Measurements from ENCODE around the gene VEGFB. TPM values are rescaled to one million over a fixed set of nuclear protein-coding genes. Genes with fewer than 3 reads are reported as not detected.

Gene VEGFB
- total RNA-seq, 1 donor from 2014 or later = 150 TPM

DNA sequence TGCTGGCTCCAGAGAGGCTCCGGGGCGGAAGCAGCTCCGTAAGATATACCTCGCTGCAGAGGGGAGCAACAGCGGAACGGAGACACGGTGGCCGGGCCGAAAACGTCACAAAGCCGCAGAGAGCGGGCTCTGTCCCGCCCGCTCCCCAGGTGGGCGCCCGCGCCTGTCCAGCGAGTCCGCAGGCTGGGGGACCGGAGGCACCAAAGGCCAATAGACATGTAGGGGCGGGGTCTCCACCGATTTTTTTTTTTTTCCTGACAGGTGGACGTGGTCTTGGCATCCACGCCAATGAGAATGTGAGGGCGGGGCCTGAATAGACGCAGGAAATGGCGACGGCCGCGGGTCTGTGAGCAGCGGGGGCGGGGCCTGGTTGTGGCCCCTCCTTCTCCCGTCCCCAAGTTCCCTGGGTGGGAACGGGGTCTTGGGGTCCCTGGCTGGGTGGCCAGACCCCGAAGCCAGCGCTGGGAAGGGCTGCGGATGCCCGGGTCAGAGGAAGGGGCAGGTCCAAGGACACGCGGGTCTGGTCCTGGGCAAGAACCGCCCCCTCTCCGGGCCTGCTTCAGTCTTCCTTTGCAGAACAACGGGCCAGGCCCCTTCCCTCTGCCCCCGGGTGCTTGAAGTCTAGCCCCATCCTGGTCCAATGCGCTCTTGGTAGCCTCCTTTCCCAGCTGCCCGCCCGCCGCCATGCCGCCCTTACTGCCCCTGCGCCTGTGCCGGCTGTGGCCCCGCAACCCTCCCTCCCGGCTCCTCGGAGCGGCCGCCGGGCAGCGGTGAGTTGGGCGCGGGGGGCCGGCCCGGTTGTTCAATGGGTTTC is 4.0 kb upstream of the VEGFB start, which contains the start of gene DNAJC4:
Gene DNAJC4 (plus strand): TSS at position 378 of the 814 bp plus-strand sequence. CDS start 307 bp downstream, at position 685.
- TF ChIP-seq, protein P1, sequence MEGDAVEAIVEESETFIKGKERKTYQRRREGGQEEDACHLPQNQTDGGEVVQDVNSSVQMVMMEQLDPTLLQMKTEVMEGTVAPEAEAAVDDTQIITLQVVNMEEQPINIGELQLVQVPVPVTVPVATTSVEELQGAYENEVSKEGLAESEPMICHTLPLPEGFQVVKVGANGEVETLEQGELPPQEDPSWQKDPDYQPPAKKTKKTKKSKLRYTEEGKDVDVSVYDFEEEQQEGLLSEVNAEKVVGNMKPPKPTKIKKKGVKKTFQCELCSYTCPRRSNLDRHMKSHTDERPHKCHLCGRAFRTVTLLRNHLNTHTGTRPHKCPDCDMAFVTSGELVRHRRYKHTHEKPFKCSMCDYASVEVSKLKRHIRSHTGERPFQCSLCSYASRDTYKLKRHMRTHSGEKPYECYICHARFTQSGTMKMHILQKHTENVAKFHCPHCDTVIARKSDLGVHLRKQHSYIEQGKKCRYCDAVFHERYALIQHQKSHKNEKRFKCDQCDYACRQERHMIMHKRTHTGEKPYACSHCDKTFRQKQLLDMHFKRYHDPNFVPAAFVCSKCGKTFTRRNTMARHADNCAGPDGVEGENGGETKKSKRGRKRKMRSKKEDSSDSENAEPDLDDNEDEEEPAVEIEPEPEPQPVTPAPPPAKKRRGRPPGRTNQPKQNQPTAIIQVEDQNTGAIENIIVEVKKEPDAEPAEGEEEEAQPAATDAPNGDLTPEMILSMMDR (IDR thresholded peaks at IDR 0.05) = no peak
- H3K9me3 ChIP-seq = no peaks in the 10 kb centered on the region
- H3K36me3 ChIP-seq = no peaks in the 10 kb centered on the region
- H3K4me1 ChIP-seq = peaks cover 67% of the 10 kb centered on the region
- H3K27me3 ChIP-seq (ENCODE audit: low read depth) = no peaks in the 10 kb centered on the region
- intact Hi-C loops (cut with DNase I) = no loop called here
- peak; percentile 95 for DNase-seq
- peak within 1 kb of the TSS; percentile 86 for H3K27ac ChIP-seq
- H3K4me3 ChIP-seq = peak within 1 kb of the TSS; percentile 69
- ATAC-seq = peak; percentile 74 to 79

DNA sequence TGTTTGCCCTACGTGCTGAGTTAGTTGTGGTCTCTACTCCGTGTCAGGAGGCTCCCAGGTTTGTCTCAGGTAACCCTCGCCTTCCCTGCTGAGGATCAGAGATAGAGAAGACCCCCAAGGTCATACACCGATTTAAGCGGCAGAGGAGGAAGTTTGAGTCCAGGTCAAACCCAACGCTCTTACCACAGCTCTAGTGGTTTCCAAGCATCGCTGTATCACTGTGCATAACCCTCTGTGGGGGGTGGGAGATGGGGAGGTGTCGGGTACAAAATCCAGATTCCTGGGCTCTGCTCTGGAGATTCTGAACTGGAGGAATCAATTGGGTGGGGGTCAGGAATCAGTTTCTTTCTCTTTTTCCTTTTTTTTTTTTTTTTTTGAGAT is 3.4 kb upstream of the VEGFB start:
- ATAC-seq (no peak), DNase-seq (no peak)
- Histone ChIP-seq H3K4me3 (peak overlapping the region; percentile 69), H3K36me3 (no peaks in the 10 kb centered on the region), H3K27me3 (ENCODE audit: low read depth) (no peaks in the 10 kb centered on the region), H3K4me1 (peaks cover 69% of the 10 kb centered on the region), H3K9me3 (no peaks in the 10 kb centered on the region), H3K27ac (peak overlapping the region; percentile 86)
- TF ChIP-seq, protein P1 (IDR thresholded peaks at IDR 0.05) = no peak
- intact Hi-C loops (cut with DNase I) = no loop called here

DNA sequence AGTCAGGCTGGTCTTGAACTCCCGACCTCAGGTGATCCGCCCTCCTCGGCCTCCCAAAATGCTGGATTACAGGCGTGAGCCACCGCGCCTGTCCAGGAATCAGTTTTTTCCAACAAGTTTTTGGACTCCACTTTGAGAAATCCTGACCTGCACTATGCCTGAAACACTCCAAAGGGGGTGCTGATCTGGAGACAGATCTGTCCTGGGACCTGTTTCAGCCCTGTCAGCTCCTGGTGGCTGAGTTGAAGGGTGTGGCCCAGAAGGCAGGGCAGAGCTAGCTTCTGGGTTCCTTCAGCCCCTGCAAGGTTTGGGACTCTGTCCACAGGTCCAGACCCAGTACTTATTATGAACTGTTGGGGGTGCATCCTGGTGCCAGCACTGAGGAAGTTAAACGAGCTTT is 2.8 kb upstream of the VEGFB start:
- Histone ChIP-seq H3K4me3 (no peak overlapping the region), H3K27me3 (ENCODE audit: low read depth) (no peaks in the 10 kb centered on the region), H3K4me1 (peaks cover 69% of the 10 kb centered on the region), H3K9me3 (no peaks in the 10 kb centered on the region), H3K27ac (peak overlapping the region; percentile 86), H3K36me3 (no peaks in the 10 kb centered on the region)
- DNase-seq (no peak), ATAC-seq (no peak)
- TF ChIP-seq, protein P1 (IDR thresholded peaks at IDR 0.05) = no peak
- intact Hi-C loops (cut with DNase I) = no loop called here

DNA sequence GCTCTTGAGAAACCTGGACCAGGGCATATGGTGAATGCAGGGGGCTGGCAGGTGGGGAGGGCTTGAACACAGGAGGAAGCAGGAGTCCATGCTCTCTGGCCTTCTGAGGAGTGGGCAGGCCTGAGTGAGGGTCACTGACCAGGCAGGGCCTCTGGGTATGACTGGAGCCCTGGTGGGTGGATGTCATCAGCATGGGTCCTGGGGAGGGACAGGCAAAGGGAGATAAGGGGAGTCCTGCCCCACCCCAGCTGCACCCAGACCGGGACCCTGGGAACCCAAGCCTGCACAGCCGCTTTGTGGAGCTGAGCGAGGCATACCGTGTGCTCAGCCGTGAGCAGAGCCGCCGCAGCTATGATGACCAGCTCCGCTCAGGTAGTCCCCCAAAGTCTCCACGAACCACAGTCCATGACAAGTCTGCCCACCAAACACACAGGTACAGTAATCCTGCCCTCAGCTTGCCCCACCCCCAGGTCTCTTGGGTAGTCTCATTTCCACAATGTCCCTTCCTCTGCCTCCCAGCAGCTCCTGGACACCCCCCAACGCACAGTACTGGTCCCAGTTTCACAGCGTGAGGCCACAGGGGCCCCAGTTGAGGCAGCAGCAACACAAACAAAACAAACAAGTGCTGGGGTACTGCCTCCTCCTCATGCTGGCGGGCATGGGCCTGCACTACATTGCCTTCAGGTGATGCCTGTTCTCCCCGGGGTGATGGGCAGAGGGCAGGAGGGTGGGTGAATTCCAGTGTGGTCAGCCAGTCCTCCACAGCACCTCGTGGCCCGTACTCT is 2.0 kb upstream of the VEGFB start:
- Histone ChIP-seq H3K27me3 (ENCODE audit: low read depth) (no peaks in the 10 kb centered on the region), H3K36me3 (peaks cover 4% of the 10 kb centered on the region), H3K4me1 (peaks cover 61% of the 10 kb centered on the region), H3K4me3 (no peak overlapping the region), H3K9me3 (no peaks in the 10 kb centered on the region), H3K27ac (no peak overlapping the region)
- DNase-seq = no peak
- intact Hi-C loops (cut with DNase I) = no loop called here
- TF ChIP-seq, protein P1 (IDR thresholded peaks at IDR 0.05) = no peak
- no peak for ATAC-seq

DNA sequence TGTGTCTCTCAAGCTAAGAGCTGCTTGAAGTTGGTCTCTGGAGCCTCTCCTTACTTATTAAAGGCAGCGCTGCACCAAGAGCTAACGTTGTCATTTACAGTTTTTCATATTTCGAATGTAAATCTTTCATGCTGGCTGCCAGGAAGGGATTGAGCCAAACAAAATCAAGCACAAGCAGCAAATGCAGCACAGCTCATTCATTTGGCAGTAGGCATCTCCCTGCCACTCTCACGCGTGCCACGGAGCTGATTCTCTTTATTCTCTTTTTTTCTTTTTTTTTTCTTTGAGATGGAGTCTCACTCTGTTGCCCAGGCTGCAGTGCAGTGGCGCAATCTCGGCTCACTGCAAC is 1.4 kb upstream of the VEGFB start:
- peaks cover 10% of the 10 kb centered on the region for H3K36me3 ChIP-seq
- H3K9me3 ChIP-seq = no peaks in the 10 kb centered on the region
- intact Hi-C loops (cut with DNase I) = no loop called here
- DNase-seq (no peak), ATAC-seq (no peak)
- H3K4me1 ChIP-seq = peaks cover 59% of the 10 kb centered on the region
- H3K27me3 ChIP-seq (ENCODE audit: low read depth) = no peaks in the 10 kb centered on the region
- TF ChIP-seq, protein P1 (IDR thresholded peaks at IDR 0.05) = no peak
- no peak overlapping the region for H3K27ac ChIP-seq
- no peak overlapping the region for H3K4me3 ChIP-seq
